K562 (cell line): Measurements from ENCODE around the gene C11orf54. TPM values are rescaled to one million over a fixed set of nuclear protein-coding genes. Genes with fewer than 3 reads are reported as not detected.
A peak's percentile ranks its signal among the peaks of the same experiment; 100 is the strongest.

Experiments
- CEBPG ChIP-seq, 3 experiments: fragments of 200-800 bp in 1 of 3; sonication (Bioruptor generic) in 1 of 3; sonication (generic) in 1 of 3; formaldehyde crosslinking in 1 of 3; IDR thresholded peaks in 2 of 3; conservative IDR thresholded peaks in 1 of 3; 2 replicates each; pipeline versions ENCODE4 v1.6.1 to v1.8.0; 2016 to 2022; ENCODE audit warnings: missing compliant biosample characterization in 2 of 3, missing genetic modification characterization in 2 of 3, mild to moderate bottlenecking in 1 of 3, missing genetic modification reagents in 1 of 3
- polyA plus RNA-seq, 8 experiments: library from polyadenylated mRNA; depleted of rRNA in 4 of 8; stranded (reverse) in 5 of 8; unstranded in 3 of 8; fragments of >200 nt; fragmentation: Nextera tagmentation in 2 of 8; fragmentation: Illumina TruSeq in 1 of 8; extraction: Ambion mirVana in 2 of 8; extraction: Trizol in 1 of 8; gene quantifications; 2 replicates each; pipeline versions ENCODE4 v1.2.1 to v1.2.3, GENCODE V29; 2011 to 2014; ENCODE audit warnings: inconsistent platforms in 1 of 8, missing spikeins in 1 of 8
- total RNA-seq, 7 experiments: library from RNA; depleted of rRNA in 6 of 7; stranded (reverse); fragments of >200 nt in 6 of 7; fragmentation: Illumina TruSeq in 2 of 7; extraction: Trizol in 2 of 7; gene quantifications; 2 replicates each; pipeline versions ENCODE4 v1.2.1 to v1.2.3, GENCODE V29; 2011 to 2021; ENCODE audit warnings: low replicate concordance in 1 of 7
- TF ChIP-seq, protein P1 (sequence below): fragments of 450-650 bp; IDR thresholded peaks from 2 replicates; pipeline ENCODE4 v1.6.1; 2016; ENCODE audit warnings: missing biosample characterization, missing genetic modification characterization
- TF ChIP-seq, protein P2 (sequence below): fragments of 450-650 bp; IDR thresholded peaks from 2 replicates; pipeline ENCODE4 v1.6.1; 2018; ENCODE audit not compliant: partially characterized antibody
- TF ChIP-seq, protein P3 (sequence below), 2 experiments: fragments of 450-650 bp in 1 of 2; sonication (generic) in 1 of 2; formaldehyde crosslinking in 1 of 2; IDR thresholded peaks in 1 of 2; conservative IDR thresholded peaks in 1 of 2; 2 replicates each; pipeline versions ENCODE4 v1.6.1 to v1.8.1; 2016 to 2023; ENCODE audit warnings: mild to moderate bottlenecking in 2 of 2, moderate library complexity in 2 of 2, inconsistent platforms in 1 of 2, missing genetic modification reagents in 1 of 2

Gene C11orf54
- total and polyA plus RNA-seq, 9 of the 15 experiments (the other 6 are each of a cell fraction or from before 2014, with no cell fraction given), result 13.4 to 33.0 (median 23.1) TPM

DNA sequence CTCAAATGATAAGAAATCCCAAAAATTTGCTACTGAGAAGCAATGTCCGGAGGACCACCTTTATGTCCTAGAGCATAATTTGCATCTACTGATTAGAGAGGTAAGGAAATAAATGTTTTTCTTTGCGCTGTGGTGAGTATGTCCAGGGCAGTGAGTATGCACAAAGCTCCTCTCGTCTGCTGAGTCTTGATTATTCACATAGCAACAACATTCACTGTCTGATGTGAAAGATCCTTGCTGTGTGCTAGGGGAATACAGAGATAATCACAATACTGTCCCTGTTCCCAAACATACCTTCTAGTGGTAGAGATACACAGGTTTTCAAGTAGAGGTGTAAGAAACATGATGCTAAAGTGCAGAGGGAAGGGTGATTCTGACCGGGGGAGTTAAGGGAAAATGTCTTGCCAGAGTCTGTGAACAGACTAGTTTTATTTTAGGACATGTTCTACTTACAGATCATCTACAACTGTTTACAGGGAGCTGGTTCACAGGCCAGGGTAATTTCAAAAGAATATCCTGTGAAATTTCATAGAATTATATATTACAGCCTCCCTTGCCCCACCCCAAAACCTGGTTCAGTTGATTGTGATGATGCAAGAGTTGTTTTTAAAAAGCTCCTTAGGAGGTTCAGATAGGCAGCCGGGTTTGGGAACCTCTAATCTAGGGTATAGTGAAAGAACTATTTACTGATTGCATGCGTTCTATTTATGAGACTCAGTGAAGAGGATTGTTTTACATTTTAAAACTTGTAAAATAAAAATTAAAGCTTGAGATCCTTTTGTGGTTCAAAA is 55.2 kb downstream of the C11orf54 start (continued):
- TF ChIP-seq CEBPG (CRISPR knock-in tag; IDR thresholded peaks at IDR 0.05) (peak; percentile 57), CEBPG (tag; conservative IDR thresholded peaks at IDR 0.05 in 1 of 2, IDR thresholded peaks at IDR 0.05 in 1 of 2) (peak; percentile 77 to 87)
- TF ChIP-seq, protein P1, sequence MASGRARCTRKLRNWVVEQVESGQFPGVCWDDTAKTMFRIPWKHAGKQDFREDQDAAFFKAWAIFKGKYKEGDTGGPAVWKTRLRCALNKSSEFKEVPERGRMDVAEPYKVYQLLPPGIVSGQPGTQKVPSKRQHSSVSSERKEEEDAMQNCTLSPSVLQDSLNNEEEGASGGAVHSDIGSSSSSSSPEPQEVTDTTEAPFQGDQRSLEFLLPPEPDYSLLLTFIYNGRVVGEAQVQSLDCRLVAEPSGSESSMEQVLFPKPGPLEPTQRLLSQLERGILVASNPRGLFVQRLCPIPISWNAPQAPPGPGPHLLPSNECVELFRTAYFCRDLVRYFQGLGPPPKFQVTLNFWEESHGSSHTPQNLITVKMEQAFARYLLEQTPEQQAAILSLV (tag), result 0 out of 2 replicates have a peak, but pooled peaks have one; percentile 56
- TF ChIP-seq, protein P2, sequence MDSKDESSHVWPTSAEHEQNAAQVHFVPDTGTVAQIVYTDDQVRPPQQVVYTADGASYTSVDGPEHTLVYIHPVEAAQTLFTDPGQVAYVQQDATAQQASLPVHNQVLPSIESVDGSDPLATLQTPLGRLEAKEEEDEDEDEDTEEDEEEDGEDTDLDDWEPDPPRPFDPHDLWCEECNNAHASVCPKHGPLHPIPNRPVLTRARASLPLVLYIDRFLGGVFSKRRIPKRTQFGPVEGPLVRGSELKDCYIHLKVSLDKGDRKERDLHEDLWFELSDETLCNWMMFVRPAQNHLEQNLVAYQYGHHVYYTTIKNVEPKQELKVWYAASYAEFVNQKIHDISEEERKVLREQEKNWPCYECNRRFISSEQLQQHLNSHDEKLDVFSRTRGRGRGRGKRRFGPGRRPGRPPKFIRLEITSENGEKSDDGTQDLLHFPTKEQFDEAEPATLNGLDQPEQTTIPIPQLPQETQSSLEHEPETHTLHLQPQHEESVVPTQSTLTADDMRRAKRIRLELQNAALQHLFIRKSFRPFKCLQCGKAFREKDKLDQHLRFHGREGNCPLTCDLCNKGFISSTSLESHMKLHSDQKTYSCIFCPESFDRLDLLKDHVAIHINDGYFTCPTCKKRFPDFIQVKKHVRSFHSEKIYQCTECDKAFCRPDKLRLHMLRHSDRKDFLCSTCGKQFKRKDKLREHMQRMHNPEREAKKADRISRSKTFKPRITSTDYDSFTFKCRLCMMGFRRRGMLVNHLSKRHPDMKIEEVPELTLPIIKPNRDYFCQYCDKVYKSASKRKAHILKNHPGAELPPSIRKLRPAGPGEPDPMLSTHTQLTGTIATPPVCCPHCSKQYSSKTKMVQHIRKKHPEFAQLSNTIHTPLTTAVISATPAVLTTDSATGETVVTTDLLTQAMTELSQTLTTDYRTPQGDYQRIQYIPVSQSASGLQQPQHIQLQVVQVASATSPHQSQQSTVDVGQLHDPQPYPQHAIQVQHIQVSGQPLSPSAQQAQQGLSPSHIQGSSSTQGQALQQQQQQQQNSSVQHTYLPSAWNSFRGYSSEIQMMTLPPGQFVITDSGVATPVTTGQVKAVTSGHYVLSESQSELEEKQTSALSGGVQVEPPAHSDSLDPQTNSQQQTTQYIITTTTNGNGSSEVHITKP, result peak; percentile 30
- TF ChIP-seq, protein P3, sequence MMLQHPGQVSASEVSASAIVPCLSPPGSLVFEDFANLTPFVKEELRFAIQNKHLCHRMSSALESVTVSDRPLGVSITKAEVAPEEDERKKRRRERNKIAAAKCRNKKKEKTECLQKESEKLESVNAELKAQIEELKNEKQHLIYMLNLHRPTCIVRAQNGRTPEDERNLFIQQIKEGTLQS (IDR thresholded peaks at IDR 0.05), result peak; percentile 93
- TF ChIP-seq, protein P3 (CRISPR knock-in tag; conservative IDR thresholded peaks at IDR 0.05), result 0 out of 2 replicates have a peak, but pooled peaks have one; percentile 26
